ENCODE data around the gene SSBP4.

GRCh38 chr19:18417250-18418028 is 1.8 kb upstream of the SSBP4 start:
- no peak for TF ChIP-seq SUZ12 (IDR thresholded peaks at IDR 0.05; ENCODE audit: extremely low read depth, insufficient read depth, insufficient read length)
- TF ChIP-seq YY1 (IDR thresholded peaks at IDR 0.05; ENCODE audit: insufficient read depth, insufficient read length), result no peak
- TF ChIP-seq ZNF274 (IDR thresholded peaks at IDR 0.05; ENCODE audit: low read depth, low read length), result no peak
